ENCODE measurements around the gene CARHSP1.
A peak's percentile ranks its signal among the peaks of the same experiment; 100 is the strongest.

CARHSP1 gene

DNA sequence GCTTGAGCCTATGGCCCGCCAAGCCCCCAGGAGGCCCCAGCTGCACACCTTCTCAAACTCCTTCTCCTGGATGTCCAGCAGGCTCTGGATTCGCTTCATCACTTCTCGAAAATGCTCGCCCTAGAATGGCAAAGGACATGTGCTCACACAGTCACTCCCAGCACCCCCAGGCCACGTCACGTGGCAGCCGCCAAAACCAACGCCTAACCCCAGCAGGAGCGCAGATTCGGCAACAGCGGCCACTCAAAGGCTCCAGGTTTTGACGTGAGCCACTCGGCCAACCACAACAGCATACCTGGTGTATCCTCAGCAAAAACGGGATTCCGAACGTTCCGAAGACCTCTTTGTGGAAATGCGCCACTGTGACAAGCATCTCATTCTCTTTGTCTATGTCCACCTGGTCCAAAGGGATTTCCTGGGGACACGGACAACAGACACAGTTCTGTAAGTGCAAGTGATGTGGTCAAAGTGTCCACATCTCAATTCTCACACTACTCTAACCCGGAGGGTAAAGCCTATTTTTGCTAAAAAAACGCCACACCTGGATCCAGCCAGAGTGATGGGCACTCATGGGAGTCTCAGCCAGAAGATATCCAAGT is 26.0 kb upstream of the CARHSP1 start:
- no peak for DNase-seq
- in situ Hi-C loops (cut with HindIII; ENCODE audit: low pct_ligation_motif_present, low pct_unique_long_range_greater_than_20kb, low sequenced_read_pairs), result no loop called here

DNA sequence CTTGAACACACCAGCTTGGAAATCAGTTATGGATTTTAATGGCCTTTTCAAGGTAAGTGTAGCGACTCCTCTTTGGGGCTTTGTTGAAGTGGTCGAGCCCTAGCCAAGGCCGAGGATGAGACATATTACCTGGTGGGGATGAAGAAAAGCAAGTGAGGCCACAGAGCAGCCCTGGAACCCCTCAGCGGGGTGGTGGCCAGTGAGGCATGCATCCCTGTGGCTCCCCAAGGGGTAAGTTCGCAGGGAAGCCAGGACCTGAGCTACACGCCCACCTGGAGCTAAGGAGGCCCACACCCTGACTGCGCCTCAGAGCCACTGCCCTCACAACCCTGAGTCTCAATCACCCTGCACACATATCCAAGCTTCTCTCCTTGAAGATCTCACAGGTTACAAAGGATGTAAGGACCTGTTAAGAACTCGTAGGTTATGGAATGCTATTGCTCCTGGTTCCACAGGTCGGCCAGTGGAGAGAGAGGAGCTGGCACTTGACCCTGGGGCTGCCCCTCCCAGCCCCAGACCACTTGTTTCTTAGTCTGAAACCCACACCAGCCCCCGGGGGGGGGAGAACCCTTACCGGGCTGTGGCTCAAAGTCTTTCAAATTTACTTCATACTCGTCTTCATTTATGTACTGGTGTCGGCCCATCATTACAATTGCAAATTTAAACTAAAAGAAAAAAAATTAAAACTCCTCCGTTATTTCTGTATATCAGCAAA is 25.3 kb upstream of the CARHSP1 start:
- DNase-seq, result no peak
- in situ Hi-C loops (cut with HindIII; ENCODE audit: low pct_ligation_motif_present, low pct_unique_long_range_greater_than_20kb, low sequenced_read_pairs), result no loop called here

DNA sequence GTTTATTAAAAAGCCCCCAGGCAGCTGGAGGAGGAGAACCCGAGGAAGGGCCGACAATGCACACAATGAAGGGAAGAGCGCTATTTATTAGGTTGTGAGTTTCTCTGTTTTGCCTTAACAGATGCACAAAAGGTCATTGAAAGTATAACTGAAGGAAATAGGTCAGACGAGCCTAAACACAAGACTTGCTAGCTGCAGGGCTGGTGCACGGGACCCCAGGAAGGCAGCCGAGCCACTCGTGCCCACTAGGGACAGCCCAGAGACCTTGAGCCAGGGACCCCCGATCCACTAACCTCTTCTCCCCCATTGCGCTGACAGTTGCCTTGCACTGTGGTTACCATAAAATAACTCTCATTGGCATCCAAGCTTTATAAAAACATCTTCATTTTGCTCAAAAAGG is 24.6 kb upstream of the CARHSP1 start:
- DNase-seq, result no peak
- in situ Hi-C loops (cut with HindIII; ENCODE audit: low pct_ligation_motif_present, low pct_unique_long_range_greater_than_20kb, low sequenced_read_pairs), result no loop called here

DNA sequence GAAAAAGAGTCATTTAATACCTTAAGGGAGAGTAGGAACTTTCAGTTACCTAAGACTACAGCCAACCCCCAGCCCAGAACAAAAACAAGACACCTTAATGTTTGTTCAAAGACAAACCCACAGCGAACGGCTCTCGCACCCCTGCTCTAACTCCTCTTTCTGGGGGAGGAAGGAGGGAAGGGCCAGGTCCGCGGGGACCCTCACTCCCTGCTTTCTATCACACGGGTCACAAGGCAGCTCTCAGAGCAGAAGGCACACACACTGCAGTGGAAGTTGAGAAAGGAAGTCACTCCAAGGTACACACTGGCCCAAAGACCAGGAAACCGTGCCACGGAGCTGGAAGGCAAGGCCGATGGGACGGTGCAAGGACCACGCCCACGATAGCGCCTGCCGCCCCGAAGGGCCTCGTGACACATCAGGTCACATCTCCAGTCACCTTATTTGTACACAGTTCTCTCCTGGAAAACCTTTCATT is 23.3 kb upstream of the CARHSP1 start:
- no peak for DNase-seq
- in situ Hi-C loops (cut with HindIII; ENCODE audit: low pct_ligation_motif_present, low pct_unique_long_range_greater_than_20kb, low sequenced_read_pairs), result no loop called here

DNA sequence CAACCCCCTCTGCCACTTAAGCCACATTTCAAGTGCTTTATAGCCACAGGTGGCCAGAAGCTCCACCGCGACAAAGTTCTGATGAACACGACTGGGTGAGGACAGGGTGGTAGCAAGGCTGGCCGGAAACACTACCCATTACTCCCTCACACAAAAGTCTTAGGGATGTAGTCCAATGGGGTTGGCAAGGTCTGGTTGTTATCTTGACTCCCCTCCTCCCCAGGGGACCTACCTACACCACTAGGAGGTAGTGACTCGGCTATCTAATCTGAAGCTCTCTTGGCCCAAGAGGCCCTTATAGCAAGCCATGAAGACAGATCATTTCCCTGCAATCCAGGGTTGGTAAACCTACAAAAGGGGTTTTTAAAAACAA is 21.7 kb upstream of the CARHSP1 start:
- in situ Hi-C loops (cut with HindIII; ENCODE audit: low pct_ligation_motif_present, low pct_unique_long_range_greater_than_20kb, low sequenced_read_pairs), result no loop called here
- no peak for DNase-seq

DNA sequence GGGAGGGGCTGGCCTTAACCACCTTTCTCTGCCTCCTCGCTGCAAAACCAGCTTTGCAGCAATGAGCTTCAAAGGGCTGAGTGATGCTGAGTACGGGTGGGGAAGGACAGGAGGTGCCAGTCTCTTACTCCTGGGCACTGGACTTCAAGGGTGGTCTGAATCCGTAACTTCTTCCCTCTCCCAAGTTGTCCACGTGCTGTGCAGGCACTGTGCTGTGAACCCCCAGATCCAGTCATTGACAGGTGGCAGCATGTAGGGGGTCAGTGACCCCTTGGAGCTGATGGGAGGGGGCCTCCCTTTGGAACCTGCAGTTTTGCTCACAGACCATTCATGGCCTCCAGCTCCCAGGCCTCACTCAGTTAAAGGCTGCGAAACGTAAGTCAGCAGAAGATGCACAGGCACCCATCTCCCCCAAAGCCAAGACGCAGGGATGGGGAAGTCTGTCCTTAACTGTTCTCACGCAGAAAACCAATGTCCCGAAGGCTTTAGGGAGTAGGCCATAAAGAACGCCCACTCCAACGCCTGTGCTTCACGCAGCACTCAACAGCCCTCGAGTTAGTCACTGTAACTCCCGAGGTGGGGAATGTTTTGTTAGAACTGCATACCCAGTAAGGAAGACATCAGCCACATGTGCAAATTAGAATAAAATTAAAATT is 21.2 kb upstream of the CARHSP1 start:
- no peak for DNase-seq
- in situ Hi-C loops (cut with HindIII; ENCODE audit: low pct_ligation_motif_present, low pct_unique_long_range_greater_than_20kb, low sequenced_read_pairs), result no loop called here

DNA sequence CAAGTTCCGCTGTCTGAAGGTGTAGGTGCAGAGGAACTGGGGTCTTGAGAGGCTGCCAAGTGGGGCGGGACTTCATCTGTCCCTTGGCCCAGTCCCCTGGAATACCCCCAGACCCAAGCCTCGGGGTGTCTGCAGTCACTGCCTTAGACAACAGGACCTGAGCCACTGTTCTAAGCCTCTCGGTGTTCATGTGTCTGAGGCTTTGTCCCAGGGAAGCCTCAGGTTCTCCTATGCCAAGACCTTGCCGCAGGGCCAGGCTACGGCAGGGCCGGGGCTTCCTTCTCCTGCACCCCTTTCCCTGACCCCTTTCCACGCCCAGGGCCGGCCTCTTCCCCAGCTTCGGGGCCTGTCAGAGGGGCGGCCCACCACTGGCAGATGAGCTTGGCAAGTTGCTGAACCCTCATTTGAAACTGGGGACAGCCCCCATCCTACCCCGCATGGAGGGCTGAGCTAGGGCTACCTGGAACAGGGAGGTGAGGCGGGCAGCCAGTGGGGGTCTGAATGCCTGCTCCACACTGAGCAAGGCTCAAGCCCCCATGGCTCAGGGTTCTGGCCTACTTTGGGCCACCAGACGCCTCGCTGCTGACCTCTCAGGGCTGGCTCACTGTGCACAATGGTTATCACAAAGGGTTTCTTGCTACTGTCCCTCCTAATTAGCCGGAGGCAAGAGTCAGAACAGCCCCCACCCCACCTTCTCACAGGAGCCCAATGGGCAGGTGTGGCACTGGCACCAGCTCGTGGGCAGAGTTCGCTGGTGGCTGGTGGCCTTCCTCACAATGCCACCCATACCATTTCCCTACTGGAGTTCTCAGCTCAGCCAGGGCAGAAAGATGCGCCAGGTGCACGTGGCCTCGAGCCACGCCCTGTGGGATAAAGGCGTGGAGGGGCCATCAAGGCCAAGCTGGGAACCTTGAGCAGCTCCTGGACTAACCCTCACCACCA is 20.4 kb upstream of the CARHSP1 start:
- no peak for DNase-seq
- in situ Hi-C loops (cut with HindIII; ENCODE audit: low pct_ligation_motif_present, low pct_unique_long_range_greater_than_20kb, low sequenced_read_pairs), result no loop called here

DNA sequence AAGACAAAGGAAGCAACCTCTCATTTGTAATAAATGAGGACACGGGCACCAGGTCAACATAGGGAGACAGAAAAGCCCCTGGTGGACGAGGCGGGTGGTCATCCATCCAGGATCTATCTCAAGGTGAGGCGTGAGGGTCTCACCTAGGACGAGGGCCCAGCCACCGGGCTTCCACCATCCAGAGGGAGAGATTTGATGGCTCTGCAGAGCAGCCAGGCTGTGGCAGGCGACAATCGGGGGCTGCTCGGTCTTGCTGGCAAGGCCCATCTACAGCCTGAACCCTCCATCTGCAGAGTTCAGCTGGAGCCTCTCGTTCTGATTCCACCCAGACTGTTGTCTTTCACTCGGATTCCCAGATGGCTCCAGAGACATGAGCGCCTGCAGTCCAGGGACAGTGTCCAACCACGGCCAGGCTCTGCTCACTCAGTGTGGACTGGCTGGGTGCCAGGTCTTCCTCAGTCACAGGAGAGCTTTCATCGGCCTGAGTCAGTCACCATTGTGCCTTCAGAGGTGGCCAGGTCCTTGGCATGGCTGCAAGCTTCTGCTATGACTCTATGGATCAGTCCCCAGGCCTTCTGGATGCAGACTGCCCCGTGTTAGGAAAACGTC is 19.2 kb upstream of the CARHSP1 start:
- DNase-seq, result peak; percentile 25
- in situ Hi-C loops (cut with HindIII; ENCODE audit: low pct_ligation_motif_present, low pct_unique_long_range_greater_than_20kb, low sequenced_read_pairs), result no loop called here

DNA sequence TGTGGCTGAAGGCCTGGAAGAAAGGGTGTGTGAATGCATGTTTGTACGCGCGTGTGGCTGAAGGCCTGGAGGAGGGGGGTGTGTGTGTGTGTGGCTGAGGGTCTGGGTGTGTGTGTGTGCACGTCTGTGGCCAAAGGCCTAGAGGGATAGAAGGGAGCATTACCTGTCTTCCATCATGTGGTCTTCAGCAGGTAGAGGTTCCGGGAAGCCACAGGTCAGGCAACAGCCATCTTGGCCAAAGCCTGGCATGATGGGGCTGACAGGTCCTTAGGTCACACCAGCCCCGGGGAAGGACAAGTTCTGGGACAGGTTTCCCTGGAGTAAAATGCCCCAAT is 18.6 kb upstream of the CARHSP1 start:
- DNase-seq, result no peak
- in situ Hi-C loops (cut with HindIII; ENCODE audit: low pct_ligation_motif_present, low pct_unique_long_range_greater_than_20kb, low sequenced_read_pairs), result no loop called here

DNA sequence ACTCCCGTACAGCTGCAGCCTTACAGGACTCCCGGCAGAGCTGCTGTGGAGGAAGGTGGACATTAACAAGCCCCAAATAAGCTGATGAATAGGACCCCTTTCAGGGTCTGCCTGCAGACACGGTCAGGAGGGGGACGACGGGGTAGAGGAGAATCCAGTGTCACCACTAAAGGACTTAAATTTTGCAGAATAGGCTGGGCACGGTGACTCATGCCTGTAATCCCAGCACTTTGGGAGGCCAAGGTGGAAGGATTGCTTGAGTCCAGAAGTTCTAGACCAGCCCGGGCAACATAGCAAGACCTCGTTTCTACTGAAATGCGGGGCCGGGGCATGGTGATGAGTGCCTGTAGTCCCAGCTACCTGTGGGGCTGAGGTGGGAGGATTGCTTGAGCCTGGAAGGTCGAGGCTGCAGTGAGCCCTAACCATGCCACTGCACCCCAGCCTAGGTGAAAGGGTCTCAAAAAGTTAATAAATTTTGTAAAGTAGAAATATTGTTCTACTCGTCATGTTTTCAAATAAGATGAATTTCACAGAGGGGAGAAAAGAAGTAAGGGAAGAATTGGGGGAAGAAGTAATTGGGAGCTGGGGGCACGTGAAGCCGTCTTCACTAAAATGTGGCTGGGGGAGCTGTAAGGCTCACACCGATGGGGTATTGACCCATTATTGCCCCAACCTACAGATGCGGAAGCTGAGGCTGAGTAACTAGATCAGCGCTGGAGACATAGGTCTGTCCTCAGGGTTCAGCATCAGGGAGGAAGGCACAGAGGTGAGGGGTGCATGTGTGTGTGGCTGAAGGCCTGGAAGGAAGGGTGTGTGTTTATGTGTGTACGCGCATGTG is 18.0 kb upstream of the CARHSP1 start:
- in situ Hi-C loops (cut with HindIII; ENCODE audit: low pct_ligation_motif_present, low pct_unique_long_range_greater_than_20kb, low sequenced_read_pairs), result no loop called here
- DNase-seq, result no peak

DNA sequence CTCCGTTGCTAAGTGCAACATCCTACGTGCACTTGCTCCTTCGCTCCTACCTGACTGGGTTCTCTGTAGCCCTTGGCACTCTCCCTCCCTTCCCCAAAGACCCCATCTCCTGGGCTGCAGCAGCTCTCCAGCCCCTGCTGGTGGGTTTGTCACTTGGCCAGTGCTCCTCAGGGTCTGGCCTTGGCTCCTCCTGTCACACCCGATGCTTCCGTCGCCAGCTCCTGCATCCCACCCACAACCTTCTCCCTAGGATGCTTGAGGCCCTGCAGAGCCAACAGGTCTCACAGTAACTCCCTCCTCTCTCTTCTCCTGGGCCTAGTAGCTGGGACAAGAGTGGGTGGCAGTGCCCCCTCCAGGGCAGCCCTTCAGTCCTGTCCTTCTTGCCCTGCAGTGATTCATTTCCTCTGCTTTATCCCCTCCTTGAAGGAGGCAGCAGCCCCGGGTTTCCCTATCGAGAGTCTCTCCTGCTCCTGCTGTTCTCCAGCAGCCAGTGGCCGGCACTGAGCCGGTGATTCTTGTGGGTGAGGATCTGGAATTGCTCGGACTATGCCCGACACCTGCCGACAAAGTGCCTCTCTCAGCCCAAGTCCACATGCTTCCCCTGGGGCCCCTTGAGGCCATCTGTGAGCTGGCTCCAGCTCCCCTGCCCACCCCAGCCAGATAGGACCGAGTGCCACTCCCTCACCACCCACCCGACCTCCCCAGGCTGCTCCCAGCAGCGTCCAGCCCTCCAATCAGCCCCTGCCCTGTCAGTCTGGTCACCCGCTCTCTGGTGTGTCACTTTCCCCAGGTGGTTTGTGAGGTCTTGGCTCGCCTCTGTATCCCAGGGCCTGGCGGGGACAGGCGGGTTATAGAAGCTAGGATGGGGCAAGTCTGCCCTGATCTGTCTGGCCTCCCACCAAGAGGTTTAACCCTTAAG is 17.1 kb upstream of the CARHSP1 start:
- DNase-seq, result peak; percentile 79
- in situ Hi-C loops (cut with HindIII; ENCODE audit: low pct_ligation_motif_present, low pct_unique_long_range_greater_than_20kb, low sequenced_read_pairs), result no loop called here

DNA sequence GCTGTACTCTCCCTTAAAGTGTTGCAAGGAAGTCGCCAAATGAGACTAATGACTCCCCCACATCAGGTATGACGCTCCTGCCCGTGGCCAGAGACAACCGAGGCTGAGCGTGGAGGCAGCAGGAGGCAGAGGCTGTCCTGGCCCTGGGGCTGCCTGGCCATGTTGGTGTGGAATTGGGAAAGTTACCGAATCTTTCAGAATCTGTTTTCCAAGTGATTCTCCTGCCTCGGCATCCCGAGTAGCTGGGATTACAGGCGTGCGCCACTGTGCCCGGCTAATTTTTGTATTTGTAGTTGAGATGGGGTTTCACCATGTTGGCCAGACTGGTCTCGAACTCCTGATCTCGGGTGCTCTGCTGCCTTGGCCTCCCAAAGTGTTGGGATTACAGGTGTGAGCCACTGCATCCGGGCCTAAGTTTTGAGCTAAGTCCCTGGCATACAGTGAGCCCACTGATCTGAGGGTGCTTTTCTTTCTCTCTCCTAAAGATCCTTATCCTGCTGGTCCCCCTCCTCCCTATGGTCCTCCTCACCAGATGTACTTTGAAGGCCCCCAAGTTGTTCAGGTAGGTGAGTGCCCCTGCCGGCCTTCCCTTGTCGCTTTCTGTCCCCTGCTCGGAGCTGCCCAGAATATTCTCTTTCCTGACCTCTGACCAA is 14.0 kb upstream of the CARHSP1 start:
- in situ Hi-C loops (cut with HindIII; ENCODE audit: low pct_ligation_motif_present, low pct_unique_long_range_greater_than_20kb, low sequenced_read_pairs), result no loop called here
- no peak for DNase-seq

DNA sequence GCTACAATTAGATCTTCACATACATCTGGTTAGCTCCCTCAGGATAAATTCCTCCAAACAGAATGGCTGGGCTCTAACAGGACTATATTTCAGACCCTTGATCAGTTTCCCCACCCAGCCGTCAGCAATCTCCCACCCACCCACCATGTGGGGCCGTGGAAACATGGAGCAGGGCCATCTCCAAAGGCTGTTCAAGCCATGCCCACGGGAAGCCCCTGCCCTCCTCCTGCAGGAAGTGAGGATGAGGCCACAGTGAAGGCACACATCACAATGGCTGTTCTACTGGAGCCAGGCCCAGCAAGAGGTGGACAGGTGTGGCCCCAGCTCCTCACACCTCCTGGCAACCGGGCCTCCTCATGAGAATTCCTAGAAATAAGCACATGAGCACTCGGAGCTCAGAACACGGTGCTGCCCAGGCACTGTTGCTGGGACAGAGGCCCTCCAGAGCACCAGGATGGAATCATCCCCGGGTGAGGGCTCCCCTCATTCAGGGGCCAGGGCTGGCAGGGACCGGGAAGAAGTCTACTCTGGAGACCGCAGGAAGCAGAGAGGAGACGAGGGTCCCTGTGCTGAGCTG is 13.3 kb upstream of the CARHSP1 start, which contains the start of gene LITAFD:
LITAFD (plus strand) TSS at position 311 of the 577 bp plus-strand sequence. CDS start 2,005 bp downstream, outside the sequence.
- no peak for DNase-seq
- in situ Hi-C loops (cut with HindIII; ENCODE audit: low pct_ligation_motif_present, low pct_unique_long_range_greater_than_20kb, low sequenced_read_pairs), result no loop called here

DNA sequence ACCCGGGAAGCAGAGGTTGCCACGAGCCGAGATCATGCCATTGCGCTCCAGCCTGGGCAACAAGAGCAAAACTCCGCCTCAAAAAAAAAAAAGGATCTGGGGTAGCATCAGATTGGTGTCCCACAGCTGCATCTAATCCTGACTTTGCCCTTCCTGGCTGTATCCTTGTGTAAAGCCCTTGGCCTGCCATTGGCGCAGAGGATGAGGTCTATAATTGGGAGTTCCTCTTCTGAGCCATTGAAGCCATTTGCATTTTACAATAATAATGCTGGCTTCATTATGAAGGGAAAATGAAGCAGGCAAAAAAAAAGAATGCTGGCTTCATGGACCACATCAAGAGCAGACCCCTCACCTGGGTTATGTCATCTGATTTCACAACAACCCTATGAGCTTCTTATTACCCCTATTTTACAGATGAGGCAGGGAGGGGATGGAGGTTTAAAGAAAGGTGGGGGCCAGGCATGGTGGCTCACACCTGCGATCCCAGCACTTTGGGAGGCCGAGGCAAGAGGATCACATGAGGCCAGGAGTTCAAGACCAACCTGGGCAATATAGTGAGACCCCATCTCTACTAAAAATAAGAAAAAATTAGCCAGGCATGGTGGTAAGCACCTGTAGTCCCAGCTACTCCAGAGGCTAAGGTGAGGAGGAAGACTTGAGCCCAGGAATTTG is 12.2 kb upstream of the CARHSP1 start:
- in situ Hi-C loops (cut with HindIII; ENCODE audit: low pct_ligation_motif_present, low pct_unique_long_range_greater_than_20kb, low sequenced_read_pairs), result no loop called here
- no peak for DNase-seq

DNA sequence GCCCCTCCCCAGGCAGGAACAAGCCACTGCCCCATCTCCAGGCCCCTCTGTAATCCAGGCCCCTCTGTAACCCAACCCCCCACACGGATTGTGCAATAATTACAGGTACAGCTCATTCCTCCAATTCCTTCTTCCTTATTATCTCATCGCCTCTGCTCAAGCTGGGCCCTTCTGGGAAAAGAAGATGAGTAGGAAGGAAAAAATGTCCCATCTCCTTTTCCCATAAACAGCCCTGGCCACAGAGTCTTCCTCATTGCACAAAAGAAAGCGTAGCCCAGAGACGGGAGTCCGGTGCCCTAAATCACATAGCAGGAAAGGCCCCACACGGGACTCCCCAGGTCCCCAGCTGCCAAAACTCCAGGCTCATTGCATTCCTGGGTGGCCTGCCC is 9.7 kb upstream of the CARHSP1 start:
- in situ Hi-C loops (cut with HindIII; ENCODE audit: low pct_ligation_motif_present, low pct_unique_long_range_greater_than_20kb, low sequenced_read_pairs), result no loop called here
- DNase-seq, result no peak

All from ACHN (cell line).